ENCODE measurements around the gene DCANP1.

The DCANP1 gene

DNA sequence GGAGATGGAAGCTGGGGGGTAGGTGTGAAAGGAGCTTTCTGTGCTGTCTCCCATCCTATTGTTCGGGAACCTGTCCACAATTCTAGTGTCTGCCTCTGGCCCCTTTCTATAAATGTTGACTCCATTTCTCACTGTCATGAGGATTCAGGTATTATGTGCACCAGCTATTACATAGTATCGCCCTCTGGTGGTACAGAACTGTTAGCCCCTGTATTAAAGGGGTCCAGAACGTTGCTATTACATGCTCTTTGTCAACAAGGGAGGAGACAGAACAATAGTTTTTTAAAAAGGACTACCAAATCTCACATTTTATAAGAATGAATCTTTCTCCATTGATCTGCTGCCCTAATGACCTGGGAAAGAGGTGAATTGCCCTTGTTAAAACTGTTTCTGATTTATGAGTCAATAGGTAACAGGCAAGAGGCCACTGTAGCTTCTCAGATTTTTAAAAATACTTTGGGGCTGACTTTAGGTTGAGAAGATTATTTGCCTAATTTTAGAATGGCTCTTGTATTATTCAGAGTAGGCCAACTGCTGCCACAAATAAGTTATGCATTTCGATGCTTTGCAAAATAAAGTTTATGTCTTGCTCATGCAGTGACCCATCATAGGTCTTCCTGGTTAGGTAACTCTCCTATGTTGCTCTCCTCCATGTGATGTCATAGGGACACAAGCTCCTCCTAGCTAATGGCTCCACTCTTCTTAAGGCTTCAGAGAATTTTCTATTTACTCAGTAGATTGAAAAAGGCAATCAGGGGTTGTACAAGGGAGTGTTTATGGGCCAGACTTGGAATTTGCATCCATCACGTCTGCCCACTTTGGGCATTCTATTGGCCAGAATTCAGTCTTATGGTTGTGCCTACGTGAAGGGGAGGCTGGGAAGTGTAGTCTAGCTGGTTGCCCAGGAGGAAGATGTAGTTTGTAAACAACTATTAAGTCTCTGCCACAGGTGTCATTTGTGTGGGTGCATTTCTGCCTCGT, 20.8 kb downstream of the DCANP1 start:
- ATAC-seq, result peak; percentile 98
- TF ChIP-seq ZNF565 (CRISPR knock-in tag; conservative IDR thresholded peaks at IDR 0.05; ENCODE audit: low read depth) (no peak), ZFP30 (CRISPR knock-in tag; IDR thresholded peaks at IDR 0.05) (no peak), OSR1 (CRISPR knock-in tag; IDR thresholded peaks at IDR 0.05) (no peak), ARNTL (CRISPR knock-in tag; IDR thresholded peaks at IDR 0.05; ENCODE audit: borderline replicate concordance, low read depth) (no peak), ZNF70 (CRISPR knock-in tag; IDR thresholded peaks at IDR 0.05) (no peak), BACH2 (CRISPR knock-in tag; IDR thresholded peaks at IDR 0.05; ENCODE audit: borderline replicate concordance) (no peak)
- TF ChIP-seq, protein P1, sequence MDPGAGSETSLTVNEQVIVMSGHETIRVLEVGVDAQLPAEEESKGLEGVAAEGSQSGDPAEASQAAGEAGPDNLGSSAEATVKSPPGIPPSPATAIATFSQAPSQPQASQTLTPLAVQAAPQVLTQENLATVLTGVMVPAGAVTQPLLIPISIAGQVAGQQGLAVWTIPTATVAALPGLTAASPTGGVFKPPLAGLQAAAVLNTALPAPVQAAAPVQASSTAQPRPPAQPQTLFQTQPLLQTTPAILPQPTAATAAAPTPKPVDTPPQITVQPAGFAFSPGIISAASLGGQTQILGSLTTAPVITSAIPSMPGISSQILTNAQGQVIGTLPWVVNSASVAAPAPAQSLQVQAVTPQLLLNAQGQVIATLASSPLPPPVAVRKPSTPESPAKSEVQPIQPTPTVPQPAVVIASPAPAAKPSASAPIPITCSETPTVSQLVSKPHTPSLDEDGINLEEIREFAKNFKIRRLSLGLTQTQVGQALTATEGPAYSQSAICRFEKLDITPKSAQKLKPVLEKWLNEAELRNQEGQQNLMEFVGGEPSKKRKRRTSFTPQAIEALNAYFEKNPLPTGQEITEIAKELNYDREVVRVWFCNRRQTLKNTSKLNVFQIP (CRISPR knock-in tag; IDR thresholded peaks at IDR 0.05; ENCODE audit: borderline replicate concordance, low read depth), result no peak
- TF ChIP-seq, protein P2, sequence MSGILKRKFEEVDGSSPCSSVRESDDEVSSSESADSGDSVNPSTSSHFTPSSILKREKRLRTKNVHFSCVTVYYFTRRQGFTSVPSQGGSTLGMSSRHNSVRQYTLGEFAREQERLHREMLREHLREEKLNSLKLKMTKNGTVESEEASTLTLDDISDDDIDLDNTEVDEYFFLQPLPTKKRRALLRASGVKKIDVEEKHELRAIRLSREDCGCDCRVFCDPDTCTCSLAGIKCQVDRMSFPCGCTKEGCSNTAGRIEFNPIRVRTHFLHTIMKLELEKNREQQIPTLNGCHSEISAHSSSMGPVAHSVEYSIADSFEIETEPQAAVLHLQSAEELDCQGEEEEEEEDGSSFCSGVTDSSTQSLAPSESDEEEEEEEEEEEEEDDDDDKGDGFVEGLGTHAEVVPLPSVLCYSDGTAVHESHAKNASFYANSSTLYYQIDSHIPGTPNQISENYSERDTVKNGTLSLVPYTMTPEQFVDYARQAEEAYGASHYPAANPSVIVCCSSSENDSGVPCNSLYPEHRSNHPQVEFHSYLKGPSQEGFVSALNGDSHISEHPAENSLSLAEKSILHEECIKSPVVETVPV (CRISPR knock-in tag; IDR thresholded peaks at IDR 0.05), result no peak

DNA sequence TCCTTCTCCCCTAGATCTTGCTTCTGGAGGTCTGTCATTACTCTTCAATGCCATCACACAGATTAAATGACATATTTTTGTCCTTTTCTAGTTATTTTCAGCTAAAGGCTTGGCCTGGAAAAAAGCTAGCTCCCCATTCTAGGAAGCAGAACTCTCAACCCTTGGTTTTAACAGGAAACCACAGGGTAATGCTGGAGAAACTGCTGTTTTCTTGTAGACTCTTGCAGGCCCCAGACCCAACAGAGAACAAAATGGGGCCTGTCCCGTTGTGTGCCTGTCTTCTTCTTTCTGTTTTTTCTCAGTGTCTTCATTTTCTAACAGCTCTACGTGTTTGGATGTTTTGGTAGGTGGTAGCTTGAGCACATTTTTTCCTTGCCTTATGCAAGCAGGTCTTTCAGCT, 21.5 kb downstream of the DCANP1 start:
- TF ChIP-seq ARNTL (CRISPR knock-in tag; IDR thresholded peaks at IDR 0.05; ENCODE audit: borderline replicate concordance, low read depth), result no peak
- no peak for TF ChIP-seq GLIS3 (CRISPR knock-in tag; IDR thresholded peaks at IDR 0.05)
- no peak for TF ChIP-seq ZC3H10 (CRISPR knock-in tag; IDR thresholded peaks at IDR 0.05)
- TF ChIP-seq ESRRG (CRISPR knock-in tag; IDR thresholded peaks at IDR 0.05), result no peak
- TF ChIP-seq ZNF70 (CRISPR knock-in tag; IDR thresholded peaks at IDR 0.05), result no peak
- no peak for TF ChIP-seq PPARA (CRISPR knock-in tag; IDR thresholded peaks at IDR 0.05; ENCODE audit: borderline replicate concordance)
- no peak for TF ChIP-seq BACH2 (CRISPR knock-in tag; IDR thresholded peaks at IDR 0.05; ENCODE audit: borderline replicate concordance)
- TF ChIP-seq, protein P3, sequence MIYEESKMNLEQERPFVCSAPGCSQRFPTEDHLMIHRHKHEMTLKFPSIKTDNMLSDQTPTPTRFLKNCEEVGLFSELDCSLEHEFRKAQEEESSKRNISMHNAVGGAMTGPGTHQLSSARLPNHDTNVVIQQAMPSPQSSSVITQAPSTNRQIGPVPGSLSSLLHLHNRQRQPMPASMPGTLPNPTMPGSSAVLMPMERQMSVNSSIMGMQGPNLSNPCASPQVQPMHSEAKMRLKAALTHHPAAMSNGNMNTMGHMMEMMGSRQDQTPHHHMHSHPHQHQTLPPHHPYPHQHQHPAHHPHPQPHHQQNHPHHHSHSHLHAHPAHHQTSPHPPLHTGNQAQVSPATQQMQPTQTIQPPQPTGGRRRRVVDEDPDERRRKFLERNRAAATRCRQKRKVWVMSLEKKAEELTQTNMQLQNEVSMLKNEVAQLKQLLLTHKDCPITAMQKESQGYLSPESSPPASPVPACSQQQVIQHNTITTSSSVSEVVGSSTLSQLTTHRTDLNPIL (CRISPR knock-in tag; IDR thresholded peaks at IDR 0.05; ENCODE audit: low read depth), result no peak
- TF ChIP-seq ZNF565 (CRISPR knock-in tag; conservative IDR thresholded peaks at IDR 0.05; ENCODE audit: low read depth), result no peak
- no peak for TF ChIP-seq SNAI2 (CRISPR knock-in tag; IDR thresholded peaks at IDR 0.05)
- TF ChIP-seq, protein P2 (CRISPR knock-in tag; IDR thresholded peaks at IDR 0.05), result no peak
- no peak for TF ChIP-seq TOX (CRISPR knock-in tag; IDR thresholded peaks at IDR 0.05; ENCODE audit: borderline replicate concordance)
- no peak for TF ChIP-seq ISL1 (CRISPR knock-in tag; IDR thresholded peaks at IDR 0.05)
- TF ChIP-seq OSR1 (CRISPR knock-in tag; IDR thresholded peaks at IDR 0.05), result no peak
- ATAC-seq, result no peak

DNA sequence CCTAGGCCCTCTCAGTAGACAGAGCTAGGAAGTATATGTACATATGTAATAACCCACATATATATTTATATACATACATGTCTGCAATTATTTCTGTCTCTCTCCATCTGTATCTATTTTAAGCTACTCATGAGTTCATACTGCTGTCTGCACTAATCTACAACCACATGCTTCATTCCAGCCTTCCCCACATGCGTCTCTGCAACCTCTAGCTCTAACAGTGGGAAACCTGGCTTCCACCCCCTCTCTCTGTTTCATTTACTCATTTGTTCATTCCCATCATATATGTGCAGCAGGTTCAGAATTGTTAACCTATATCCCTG, 23.3 kb downstream of the DCANP1 start:
- TF ChIP-seq, protein P4, sequence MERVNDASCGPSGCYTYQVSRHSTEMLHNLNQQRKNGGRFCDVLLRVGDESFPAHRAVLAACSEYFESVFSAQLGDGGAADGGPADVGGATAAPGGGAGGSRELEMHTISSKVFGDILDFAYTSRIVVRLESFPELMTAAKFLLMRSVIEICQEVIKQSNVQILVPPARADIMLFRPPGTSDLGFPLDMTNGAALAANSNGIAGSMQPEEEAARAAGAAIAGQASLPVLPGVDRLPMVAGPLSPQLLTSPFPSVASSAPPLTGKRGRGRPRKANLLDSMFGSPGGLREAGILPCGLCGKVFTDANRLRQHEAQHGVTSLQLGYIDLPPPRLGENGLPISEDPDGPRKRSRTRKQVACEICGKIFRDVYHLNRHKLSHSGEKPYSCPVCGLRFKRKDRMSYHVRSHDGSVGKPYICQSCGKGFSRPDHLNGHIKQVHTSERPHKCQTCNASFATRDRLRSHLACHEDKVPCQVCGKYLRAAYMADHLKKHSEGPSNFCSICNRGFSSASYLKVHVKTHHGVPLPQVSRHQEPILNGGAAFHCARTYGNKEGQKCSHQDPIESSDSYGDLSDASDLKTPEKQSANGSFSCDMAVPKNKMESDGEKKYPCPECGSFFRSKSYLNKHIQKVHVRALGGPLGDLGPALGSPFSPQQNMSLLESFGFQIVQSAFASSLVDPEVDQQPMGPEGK (CRISPR knock-in tag; IDR thresholded peaks at IDR 0.05; ENCODE audit: borderline replicate concordance), result no peak
- TF ChIP-seq, protein P2 (CRISPR knock-in tag; IDR thresholded peaks at IDR 0.05), result no peak
- TF ChIP-seq, protein P1 (CRISPR knock-in tag; IDR thresholded peaks at IDR 0.05; ENCODE audit: borderline replicate concordance, low read depth), result no peak
- no peak for TF ChIP-seq PPARA (CRISPR knock-in tag; IDR thresholded peaks at IDR 0.05; ENCODE audit: borderline replicate concordance)
- TF ChIP-seq RARB (CRISPR knock-in tag; IDR thresholded peaks at IDR 0.05), result no peak
- no peak for TF ChIP-seq ESRRG (CRISPR knock-in tag; IDR thresholded peaks at IDR 0.05)
- TF ChIP-seq, protein P3 (CRISPR knock-in tag; IDR thresholded peaks at IDR 0.05; ENCODE audit: low read depth), result no peak
- TF ChIP-seq ZNF8 (CRISPR knock-in tag; IDR thresholded peaks at IDR 0.05), result no peak
- no peak for TF ChIP-seq ZNF565 (CRISPR knock-in tag; conservative IDR thresholded peaks at IDR 0.05; ENCODE audit: low read depth)
- TF ChIP-seq GLIS3 (CRISPR knock-in tag; IDR thresholded peaks at IDR 0.05), result no peak
- no peak for TF ChIP-seq ZC3H10 (CRISPR knock-in tag; IDR thresholded peaks at IDR 0.05)
- no peak for TF ChIP-seq ZFP30 (CRISPR knock-in tag; IDR thresholded peaks at IDR 0.05)
- TF ChIP-seq SNAI2 (CRISPR knock-in tag; IDR thresholded peaks at IDR 0.05), result no peak
- TF ChIP-seq BACH2 (CRISPR knock-in tag; IDR thresholded peaks at IDR 0.05; ENCODE audit: borderline replicate concordance), result no peak
- no peak for TF ChIP-seq TCF4 (CRISPR knock-in tag; IDR thresholded peaks at IDR 0.05; ENCODE audit: borderline replicate concordance)
- no peak for ATAC-seq

Measured in SK-N-SH treated with all-trans-retinoic acid at 6 μM for 48 hours (cell line).